Ascending aorta (tissue), 2 donors: ENCODE data around the gene DTWD1. TPM values are rescaled to one million over a fixed set of nuclear protein-coding genes. Genes with fewer than 3 reads are reported as not detected.

ENCODE experiments used
- DNase-seq, 2 donors: peaks; one replicate each; pipeline ENCODE4 v3.0.0-alpha.2; 2019; ENCODE audit warnings: low spot score in 2 of 2
- H3K27ac ChIP-seq, 2 donors: fragments of 200-600 bp; sonication (generic); one replicate each; pipeline ENCODE4 v1.5.1; 2016 to 2017; ENCODE audit warnings: mild to moderate bottlenecking in 1 of 2
- H3K27me3 ChIP-seq: fragments of 200-600 bp; sonication (generic); one replicate; pipeline ENCODE4 v1.5.1; 2017
- H3K36me3 ChIP-seq, 2 donors: fragments of 200-600 bp; sonication (generic); one replicate each; pipeline ENCODE4 v1.5.1; 2016
- H3K4me1 ChIP-seq, 2 donors: fragments of 200-600 bp; sonication (generic); one replicate each; pipeline ENCODE4 v1.5.1; 2016 to 2017; ENCODE audit warnings: mild to moderate bottlenecking in 1 of 2
- H3K4me3 ChIP-seq, 2 donors: fragments of 200-600 bp; sonication (generic); one replicate each; pipeline ENCODE4 v1.5.1; 2016 to 2017; ENCODE audit warnings: mild to moderate bottlenecking in 1 of 2
- H3K9me3 ChIP-seq, 2 donors: fragments of 200-600 bp; sonication (generic); one replicate each; pipeline ENCODE4 v1.5.1; 2016
- intact Hi-C: fragments of 100-400 bp; cut with DNase I; formaldehyde crosslinking; loops from one replicate; pipeline ENCODE4 v1.15.1; 2023
- total RNA-seq: library from RNA; depleted of rRNA; stranded (reverse); fragments of >200 nt; gene quantifications from one replicate; pipeline ENCODE4 v1.1.0, GENCODE V29; 2016
- TF ChIP-seq, protein P1 (sequence below), 3 experiments: fragments of 200-600 bp in 2 of 3; fragments of 450-650 bp in 1 of 3; sonication (generic) in 2 of 3; IDR thresholded peaks; one replicate each; pipeline ENCODE4 v1.5.1; 2016 to 2019; ENCODE audit warnings: antibody characterized with exemption in 3 of 3, mild to moderate bottlenecking in 1 of 3, moderate library complexity in 1 of 3

The DTWD1 gene
- total RNA-seq, 1 donor from 2014 or later, result 18.4 TPM

DNA sequence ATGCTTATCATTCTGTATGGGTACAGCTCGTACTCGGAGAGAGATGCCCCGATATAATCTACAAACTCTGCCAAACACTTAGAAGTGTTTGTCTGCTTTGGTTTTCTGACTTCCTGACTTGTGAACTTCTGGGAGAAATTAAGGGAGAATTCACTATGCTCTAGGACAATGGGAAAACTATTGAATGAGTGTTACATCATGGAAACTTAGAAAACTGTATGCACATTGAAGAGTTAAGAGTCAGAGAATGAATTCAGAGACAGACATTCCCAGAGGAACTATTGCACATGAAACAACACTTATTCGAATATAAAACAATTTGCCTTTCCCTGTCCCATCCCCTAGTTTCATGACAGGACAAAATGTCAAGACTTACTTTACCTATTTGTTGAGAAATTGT is 57.8 kb downstream of the DTWD1 start:
- intact Hi-C loops, result loop anchor here (10.0 kb wide), 1 partner anchor 56 kb away; no protein-coding TSS in a partner anchor
- H3K27me3 ChIP-seq, result no peaks in the 10 kb centered on the region
- TF ChIP-seq, protein P1, sequence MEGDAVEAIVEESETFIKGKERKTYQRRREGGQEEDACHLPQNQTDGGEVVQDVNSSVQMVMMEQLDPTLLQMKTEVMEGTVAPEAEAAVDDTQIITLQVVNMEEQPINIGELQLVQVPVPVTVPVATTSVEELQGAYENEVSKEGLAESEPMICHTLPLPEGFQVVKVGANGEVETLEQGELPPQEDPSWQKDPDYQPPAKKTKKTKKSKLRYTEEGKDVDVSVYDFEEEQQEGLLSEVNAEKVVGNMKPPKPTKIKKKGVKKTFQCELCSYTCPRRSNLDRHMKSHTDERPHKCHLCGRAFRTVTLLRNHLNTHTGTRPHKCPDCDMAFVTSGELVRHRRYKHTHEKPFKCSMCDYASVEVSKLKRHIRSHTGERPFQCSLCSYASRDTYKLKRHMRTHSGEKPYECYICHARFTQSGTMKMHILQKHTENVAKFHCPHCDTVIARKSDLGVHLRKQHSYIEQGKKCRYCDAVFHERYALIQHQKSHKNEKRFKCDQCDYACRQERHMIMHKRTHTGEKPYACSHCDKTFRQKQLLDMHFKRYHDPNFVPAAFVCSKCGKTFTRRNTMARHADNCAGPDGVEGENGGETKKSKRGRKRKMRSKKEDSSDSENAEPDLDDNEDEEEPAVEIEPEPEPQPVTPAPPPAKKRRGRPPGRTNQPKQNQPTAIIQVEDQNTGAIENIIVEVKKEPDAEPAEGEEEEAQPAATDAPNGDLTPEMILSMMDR (IDR thresholded peaks at IDR 0.05), result no peak
- no peak overlapping the region for H3K27ac ChIP-seq
- H3K4me1 ChIP-seq, result peaks cover 0 to 3% of the 10 kb centered on the region in 2 donors
- no peak overlapping the region for H3K4me3 ChIP-seq
- H3K9me3 ChIP-seq, result no peaks in the 10 kb centered on the region
- H3K36me3 ChIP-seq, result no peaks in the 10 kb centered on the region
- DNase-seq, result no peak

DNA sequence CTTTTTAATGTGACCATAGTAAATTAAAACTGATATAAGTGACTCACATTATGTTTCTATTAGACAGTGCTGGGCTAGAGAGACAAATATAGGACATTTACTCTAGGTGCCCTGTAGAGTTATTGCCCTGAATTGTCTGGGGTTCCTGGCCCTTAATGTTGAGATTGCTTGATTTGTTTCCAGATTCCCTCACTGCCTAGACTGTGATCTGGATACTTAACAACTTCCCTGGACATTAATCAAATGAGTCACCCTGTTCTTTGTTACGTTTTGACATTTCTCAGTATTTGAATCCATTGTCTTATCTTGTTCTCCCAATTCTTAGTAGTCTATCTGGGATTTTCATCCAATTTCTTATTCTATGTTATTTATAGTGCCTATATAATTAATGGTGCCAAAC is 65.8 kb downstream of the DTWD1 start:
- TF ChIP-seq, protein P1 (IDR thresholded peaks at IDR 0.05), result no peak
- Histone ChIP-seq H3K4me3 (no peak overlapping the region), H3K9me3 (no peaks in the 10 kb centered on the region), H3K36me3 (no peaks in the 10 kb centered on the region), H3K4me1 (no peaks in the 10 kb centered on the region), H3K27me3 (no peaks in the 10 kb centered on the region), H3K27ac (no peak overlapping the region)
- intact Hi-C loops, result no loop called here
- no peak for DNase-seq

DNA sequence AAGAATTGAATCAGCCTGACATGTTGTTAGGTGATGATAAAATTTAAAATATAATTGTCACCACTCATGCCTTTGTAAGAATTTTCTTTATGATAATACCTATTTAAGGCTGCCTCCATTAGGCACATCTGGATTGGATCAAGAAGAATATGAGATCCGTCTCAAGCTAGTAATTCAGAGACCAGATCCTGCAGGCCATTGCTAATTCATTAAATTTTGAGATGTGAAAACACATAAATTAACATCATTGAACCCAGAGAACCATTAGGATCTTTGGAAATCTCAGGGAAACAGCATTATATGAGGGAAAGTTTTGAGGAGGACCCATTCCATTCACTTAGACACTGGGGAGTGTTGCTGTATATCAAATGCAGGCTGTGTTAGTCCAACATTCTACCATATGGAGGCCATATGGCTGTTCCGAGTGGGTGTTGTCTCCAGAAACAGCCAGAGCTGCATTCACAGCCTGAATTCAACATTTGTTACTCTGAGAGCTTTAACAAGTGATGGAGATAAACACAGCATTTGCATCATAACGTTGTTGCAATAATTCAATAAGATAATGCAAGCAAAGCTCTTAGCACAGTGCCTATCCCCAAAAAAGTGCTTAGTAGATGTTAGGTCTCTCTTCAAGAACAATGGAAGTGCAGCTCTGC is 67.4 kb downstream of the DTWD1 start:
- Histone ChIP-seq H3K36me3 (no peaks in the 10 kb centered on the region), H3K9me3 (no peaks in the 10 kb centered on the region), H3K27me3 (no peaks in the 10 kb centered on the region), H3K27ac (no peak overlapping the region), H3K4me1 (no peaks in the 10 kb centered on the region), H3K4me3 (no peak overlapping the region)
- TF ChIP-seq, protein P1 (IDR thresholded peaks at IDR 0.05), result no peak
- intact Hi-C loops, result no loop called here
- DNase-seq, result no peak

DNA sequence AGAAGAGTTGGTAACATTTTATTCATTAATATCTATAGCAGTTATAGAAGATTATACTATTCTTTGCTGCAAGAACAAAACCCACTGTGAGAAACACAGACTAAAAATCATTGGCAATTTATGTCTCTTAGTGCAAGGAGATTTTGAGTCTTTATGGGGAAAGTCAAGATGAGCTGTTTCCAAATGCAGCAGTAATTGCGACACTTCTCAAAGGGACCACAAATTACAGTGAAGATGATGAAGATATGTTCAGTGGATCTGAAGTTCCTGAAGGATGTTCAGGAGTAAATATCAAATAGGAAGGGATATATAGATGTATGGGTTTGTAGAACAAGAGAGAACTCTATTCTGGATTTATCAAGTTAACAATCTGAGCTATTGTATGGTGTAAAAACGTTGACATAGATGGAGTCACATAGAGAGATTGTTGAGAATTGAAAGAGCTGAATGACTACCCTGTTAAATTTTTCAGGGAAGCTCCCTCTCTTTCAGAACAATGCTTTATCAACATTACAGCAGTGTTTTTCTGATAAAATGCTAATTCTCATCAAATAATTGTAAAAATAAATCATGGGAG is 71.8 kb downstream of the DTWD1 start:
- TF ChIP-seq, protein P1 (IDR thresholded peaks at IDR 0.05), result no peak
- H3K4me3 ChIP-seq, result no peak overlapping the region
- H3K9me3 ChIP-seq, result no peaks in the 10 kb centered on the region
- no peak for DNase-seq
- H3K4me1 ChIP-seq, result no peaks in the 10 kb centered on the region
- no peak overlapping the region for H3K27ac ChIP-seq
- no peaks in the 10 kb centered on the region for H3K27me3 ChIP-seq
- no peaks in the 10 kb centered on the region for H3K36me3 ChIP-seq
- intact Hi-C loops, result no loop called here

DNA sequence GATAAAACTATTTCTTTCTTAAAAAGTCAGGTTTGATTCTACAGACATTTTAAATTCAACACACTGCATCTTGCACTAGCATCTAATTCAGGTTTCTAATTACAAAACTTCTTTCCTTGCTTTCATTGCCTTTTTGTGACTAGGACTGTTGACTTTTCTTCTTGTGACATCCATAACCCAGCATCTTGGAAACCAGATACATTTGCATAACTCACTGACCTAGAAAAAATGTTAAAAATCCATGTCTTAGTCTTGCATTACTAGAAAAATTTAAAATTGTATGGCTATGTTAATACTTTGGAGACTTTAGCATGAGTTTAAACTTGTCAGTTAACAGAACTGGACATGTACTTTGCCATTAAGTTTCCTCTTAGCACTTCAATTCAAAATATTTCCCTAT is 72.7 kb downstream of the DTWD1 start:
- no peaks in the 10 kb centered on the region for H3K36me3 ChIP-seq
- H3K27me3 ChIP-seq, result no peaks in the 10 kb centered on the region
- no peak overlapping the region for H3K27ac ChIP-seq
- H3K4me3 ChIP-seq, result no peak overlapping the region
- no peak for DNase-seq
- TF ChIP-seq, protein P1 (IDR thresholded peaks at IDR 0.05), result no peak
- no peaks in the 10 kb centered on the region for H3K9me3 ChIP-seq
- no peaks in the 10 kb centered on the region for H3K4me1 ChIP-seq
- intact Hi-C loops, result no loop called here
